C4-2B (cell line): ENCODE measurements around the gene RASGRF2.

Experiments
- CTCF ChIP-seq: fragments of 450-650 bp; conservative IDR thresholded peaks from 2 replicates; pipeline ENCODE4 v1.5.1; 2017; ENCODE audit warnings: mild to moderate bottlenecking
- ZFX ChIP-seq: fragments of 450-650 bp; IDR thresholded peaks from 2 replicates; pipeline ENCODE4 v1.6.1; 2017

DNA sequence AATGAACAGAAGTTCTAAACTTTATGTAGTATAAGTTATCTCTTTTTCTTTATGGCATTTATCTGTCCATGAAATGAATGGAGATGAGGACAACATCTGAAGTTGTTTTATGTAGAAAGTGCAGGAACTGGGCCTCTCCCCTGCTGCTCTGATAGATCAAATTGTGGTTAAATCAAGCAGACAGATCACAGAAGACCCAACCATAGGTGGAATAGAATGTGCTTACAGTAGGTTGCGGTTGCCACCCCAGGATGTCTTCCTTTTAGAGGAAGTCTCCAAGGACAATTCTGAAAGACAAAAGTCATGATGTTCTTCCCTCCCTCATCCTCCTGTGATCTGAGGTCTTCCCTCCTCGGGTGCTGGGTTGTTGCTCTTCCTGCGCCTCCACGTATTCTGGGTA lies 12.9 kb downstream of the RASGRF2 start:
- TF ChIP-seq CTCF (no peak), ZFX (no peak)
